ENCODE measurements around the gene FHOD3. TPM values are rescaled to one million over a fixed set of nuclear protein-coding genes. Genes with fewer than 3 reads are reported as not detected.

FHOD3 gene
- total and polyA plus RNA-seq, 4 donors: 0.57 to 1.3 (median 1.2) TPM; not detected in 1

DNA sequence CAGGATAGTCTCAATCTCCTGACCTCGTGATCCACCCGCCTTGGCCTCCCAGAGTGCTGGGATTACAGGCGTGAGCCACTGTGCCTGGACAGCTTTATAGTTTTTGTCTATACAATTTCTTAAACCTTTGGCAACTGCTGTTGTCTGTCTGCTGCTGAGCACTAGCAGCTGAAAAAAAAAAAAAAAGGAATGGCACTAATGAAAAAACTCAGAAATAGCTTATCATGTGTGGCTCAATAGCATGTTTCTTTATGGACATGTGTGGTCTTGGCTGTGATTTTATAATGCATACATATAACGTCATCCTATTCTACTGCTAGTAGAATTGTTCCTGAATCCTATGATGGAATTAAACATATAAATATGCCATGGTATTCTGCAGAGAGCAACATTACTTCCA lies 300.1 kb downstream of the FHOD3 start:
- no peak overlapping the region for H3K9ac ChIP-seq (ENCODE audit: low read depth in 1 of 2, low read length in 2 of 2)
- H3K27me3 ChIP-seq (ENCODE audit: control insufficient read depth in 4 of 4, insufficient read depth in 4 of 4, low read length in 3 of 4): no peaks in the 10 kb centered on the region
- TF ChIP-seq TAF1 (conservative IDR thresholded peaks at IDR 0.05): no peak
- no peak for TF ChIP-seq FOXA1 (IDR thresholded peaks at IDR 0.05)
- no peak for TF ChIP-seq HNF4G (IDR thresholded peaks at IDR 0.05)
- TF ChIP-seq EGR1 (IDR thresholded peaks at IDR 0.05; ENCODE audit: low read depth in 2 of 2): no peak
- TF ChIP-seq FOXA2 (IDR thresholded peaks at IDR 0.05): no peak
- TF ChIP-seq SP1 (IDR thresholded peaks at IDR 0.05): no peak
- TF ChIP-seq GABPA (IDR thresholded peaks at IDR 0.05 in 1 of 2, conservative IDR thresholded peaks at IDR 0.05 in 1 of 2): no peak
- TF ChIP-seq, protein P1, sequence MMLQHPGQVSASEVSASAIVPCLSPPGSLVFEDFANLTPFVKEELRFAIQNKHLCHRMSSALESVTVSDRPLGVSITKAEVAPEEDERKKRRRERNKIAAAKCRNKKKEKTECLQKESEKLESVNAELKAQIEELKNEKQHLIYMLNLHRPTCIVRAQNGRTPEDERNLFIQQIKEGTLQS (IDR thresholded peaks at IDR 0.05): no peak
- no peak for TF ChIP-seq JUND (IDR thresholded peaks at IDR 0.05)
- no peak for TF ChIP-seq NR2F2 (IDR thresholded peaks at IDR 0.05)
- TF ChIP-seq, protein P2, sequence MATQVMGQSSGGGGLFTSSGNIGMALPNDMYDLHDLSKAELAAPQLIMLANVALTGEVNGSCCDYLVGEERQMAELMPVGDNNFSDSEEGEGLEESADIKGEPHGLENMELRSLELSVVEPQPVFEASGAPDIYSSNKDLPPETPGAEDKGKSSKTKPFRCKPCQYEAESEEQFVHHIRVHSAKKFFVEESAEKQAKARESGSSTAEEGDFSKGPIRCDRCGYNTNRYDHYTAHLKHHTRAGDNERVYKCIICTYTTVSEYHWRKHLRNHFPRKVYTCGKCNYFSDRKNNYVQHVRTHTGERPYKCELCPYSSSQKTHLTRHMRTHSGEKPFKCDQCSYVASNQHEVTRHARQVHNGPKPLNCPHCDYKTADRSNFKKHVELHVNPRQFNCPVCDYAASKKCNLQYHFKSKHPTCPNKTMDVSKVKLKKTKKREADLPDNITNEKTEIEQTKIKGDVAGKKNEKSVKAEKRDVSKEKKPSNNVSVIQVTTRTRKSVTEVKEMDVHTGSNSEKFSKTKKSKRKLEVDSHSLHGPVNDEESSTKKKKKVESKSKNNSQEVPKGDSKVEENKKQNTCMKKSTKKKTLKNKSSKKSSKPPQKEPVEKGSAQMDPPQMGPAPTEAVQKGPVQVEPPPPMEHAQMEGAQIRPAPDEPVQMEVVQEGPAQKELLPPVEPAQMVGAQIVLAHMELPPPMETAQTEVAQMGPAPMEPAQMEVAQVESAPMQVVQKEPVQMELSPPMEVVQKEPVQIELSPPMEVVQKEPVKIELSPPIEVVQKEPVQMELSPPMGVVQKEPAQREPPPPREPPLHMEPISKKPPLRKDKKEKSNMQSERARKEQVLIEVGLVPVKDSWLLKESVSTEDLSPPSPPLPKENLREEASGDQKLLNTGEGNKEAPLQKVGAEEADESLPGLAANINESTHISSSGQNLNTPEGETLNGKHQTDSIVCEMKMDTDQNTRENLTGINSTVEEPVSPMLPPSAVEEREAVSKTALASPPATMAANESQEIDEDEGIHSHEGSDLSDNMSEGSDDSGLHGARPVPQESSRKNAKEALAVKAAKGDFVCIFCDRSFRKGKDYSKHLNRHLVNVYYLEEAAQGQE (IDR thresholded peaks at IDR 0.05): no peak
- TF ChIP-seq RAD21 (IDR thresholded peaks at IDR 0.05): no peak
- TF ChIP-seq, protein P3, sequence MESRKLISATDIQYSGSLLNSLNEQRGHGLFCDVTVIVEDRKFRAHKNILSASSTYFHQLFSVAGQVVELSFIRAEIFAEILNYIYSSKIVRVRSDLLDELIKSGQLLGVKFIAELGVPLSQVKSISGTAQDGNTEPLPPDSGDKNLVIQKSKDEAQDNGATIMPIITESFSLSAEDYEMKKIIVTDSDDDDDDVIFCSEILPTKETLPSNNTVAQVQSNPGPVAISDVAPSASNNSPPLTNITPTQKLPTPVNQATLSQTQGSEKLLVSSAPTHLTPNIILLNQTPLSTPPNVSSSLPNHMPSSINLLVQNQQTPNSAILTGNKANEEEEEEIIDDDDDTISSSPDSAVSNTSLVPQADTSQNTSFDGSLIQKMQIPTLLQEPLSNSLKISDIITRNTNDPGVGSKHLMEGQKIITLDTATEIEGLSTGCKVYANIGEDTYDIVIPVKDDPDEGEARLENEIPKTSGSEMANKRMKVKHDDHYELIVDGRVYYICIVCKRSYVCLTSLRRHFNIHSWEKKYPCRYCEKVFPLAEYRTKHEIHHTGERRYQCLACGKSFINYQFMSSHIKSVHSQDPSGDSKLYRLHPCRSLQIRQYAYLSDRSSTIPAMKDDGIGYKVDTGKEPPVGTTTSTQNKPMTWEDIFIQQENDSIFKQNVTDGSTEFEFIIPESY (IDR thresholded peaks at IDR 0.05): no peak
- TF ChIP-seq RXRA (IDR thresholded peaks at IDR 0.05): no peak
- H3K9me3 ChIP-seq (ENCODE audit: control insufficient read depth in 4 of 4, low read length in 3 of 4): no peaks in the 10 kb centered on the region
- H3K4me3 ChIP-seq (ENCODE audit: low read depth in 1 of 3, low read length in 3 of 3): no peak overlapping the region
- no peaks in the 10 kb centered on the region for H3K4me1 ChIP-seq (ENCODE audit: control insufficient read depth in 4 of 4, insufficient read depth in 4 of 4, low read length in 3 of 4)
- 79% methylated on average over 4 of the region's 4 CpGs for WGBS
- no peak for DNase-seq (ENCODE audit: low spot score)
- H3K36me3 ChIP-seq (ENCODE audit: control insufficient read depth in 4 of 4, insufficient read depth in 3 of 4, low read depth in 1 of 4, low read length in 3 of 4): no peaks in the 10 kb centered on the region
- H3K27ac ChIP-seq (ENCODE audit: low read depth in 1 of 2, low read length in 2 of 2): no peak overlapping the region

DNA sequence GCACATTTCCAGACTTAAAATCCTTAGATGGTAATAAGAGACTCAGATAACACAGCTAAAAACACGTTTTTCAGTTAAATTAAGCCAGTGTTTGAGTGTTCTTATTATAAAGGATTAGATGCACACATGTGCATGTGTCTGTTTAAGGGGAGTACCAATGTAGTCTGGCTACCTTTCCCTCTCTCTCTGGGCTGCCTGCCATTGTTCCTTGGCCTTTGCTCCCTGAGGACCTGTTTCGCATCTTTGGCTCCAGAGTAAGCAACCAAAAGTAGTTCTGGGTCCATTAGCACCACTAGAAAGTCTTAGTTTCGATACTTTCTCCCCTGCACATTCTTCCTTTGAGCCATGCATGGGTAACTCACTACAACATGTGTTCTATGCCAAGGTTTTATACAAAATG lies 303.0 kb downstream of the FHOD3 start:
- DNase-seq (ENCODE audit: low spot score): no peak
- Histone ChIP-seq H3K27ac (ENCODE audit: low read depth in 1 of 2, low read length in 2 of 2) (no peak overlapping the region), H3K4me3 (ENCODE audit: low read depth in 1 of 3, low read length in 3 of 3) (no peak overlapping the region), H3K9me3 (ENCODE audit: control insufficient read depth in 4 of 4, low read length in 3 of 4) (no peaks in the 10 kb centered on the region), H3K27me3 (ENCODE audit: control insufficient read depth in 4 of 4, insufficient read depth in 4 of 4, low read length in 3 of 4) (no peaks in the 10 kb centered on the region), H3K36me3 (ENCODE audit: control insufficient read depth in 4 of 4, insufficient read depth in 3 of 4, low read depth in 1 of 4, low read length in 3 of 4) (no peaks in the 10 kb centered on the region), H3K9ac (ENCODE audit: low read depth in 1 of 2, low read length in 2 of 2) (no peak overlapping the region), H3K4me1 (ENCODE audit: control insufficient read depth in 4 of 4, insufficient read depth in 4 of 4, low read length in 3 of 4) (no peaks in the 10 kb centered on the region)
- 91% methylated on average over 3 of the region's 3 CpGs for WGBS
- TF ChIP-seq, protein P2 (IDR thresholded peaks at IDR 0.05): no peak
- TF ChIP-seq GABPA (IDR thresholded peaks at IDR 0.05 in 1 of 2, conservative IDR thresholded peaks at IDR 0.05 in 1 of 2): no peak
- TF ChIP-seq FOXA2 (IDR thresholded peaks at IDR 0.05): no peak
- no peak for TF ChIP-seq FOXA1 (IDR thresholded peaks at IDR 0.05)
- TF ChIP-seq TAF1 (conservative IDR thresholded peaks at IDR 0.05): no peak
- TF ChIP-seq RAD21 (IDR thresholded peaks at IDR 0.05): no peak
- TF ChIP-seq EGR1 (IDR thresholded peaks at IDR 0.05; ENCODE audit: low read depth in 2 of 2): no peak
- no peak for TF ChIP-seq RXRA (IDR thresholded peaks at IDR 0.05)
- TF ChIP-seq, protein P3 (IDR thresholded peaks at IDR 0.05): no peak
- TF ChIP-seq, protein P4, sequence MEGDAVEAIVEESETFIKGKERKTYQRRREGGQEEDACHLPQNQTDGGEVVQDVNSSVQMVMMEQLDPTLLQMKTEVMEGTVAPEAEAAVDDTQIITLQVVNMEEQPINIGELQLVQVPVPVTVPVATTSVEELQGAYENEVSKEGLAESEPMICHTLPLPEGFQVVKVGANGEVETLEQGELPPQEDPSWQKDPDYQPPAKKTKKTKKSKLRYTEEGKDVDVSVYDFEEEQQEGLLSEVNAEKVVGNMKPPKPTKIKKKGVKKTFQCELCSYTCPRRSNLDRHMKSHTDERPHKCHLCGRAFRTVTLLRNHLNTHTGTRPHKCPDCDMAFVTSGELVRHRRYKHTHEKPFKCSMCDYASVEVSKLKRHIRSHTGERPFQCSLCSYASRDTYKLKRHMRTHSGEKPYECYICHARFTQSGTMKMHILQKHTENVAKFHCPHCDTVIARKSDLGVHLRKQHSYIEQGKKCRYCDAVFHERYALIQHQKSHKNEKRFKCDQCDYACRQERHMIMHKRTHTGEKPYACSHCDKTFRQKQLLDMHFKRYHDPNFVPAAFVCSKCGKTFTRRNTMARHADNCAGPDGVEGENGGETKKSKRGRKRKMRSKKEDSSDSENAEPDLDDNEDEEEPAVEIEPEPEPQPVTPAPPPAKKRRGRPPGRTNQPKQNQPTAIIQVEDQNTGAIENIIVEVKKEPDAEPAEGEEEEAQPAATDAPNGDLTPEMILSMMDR (IDR thresholded peaks at IDR 0.05; ENCODE audit: low read depth, low read length, missing input control): no peak
- no peak for TF ChIP-seq YY1 (IDR thresholded peaks at IDR 0.05)
- TF ChIP-seq HNF4A (conservative IDR thresholded peaks at IDR 0.05): no peak
- no peak for TF ChIP-seq SP1 (IDR thresholded peaks at IDR 0.05)
- TF ChIP-seq JUND (IDR thresholded peaks at IDR 0.05): no peak
- TF ChIP-seq NR2F2 (IDR thresholded peaks at IDR 0.05): no peak
- TF ChIP-seq HNF4G (IDR thresholded peaks at IDR 0.05): no peak
- TF ChIP-seq, protein P1 (IDR thresholded peaks at IDR 0.05): no peak
